AG10803 (cell line): ENCODE results near the gene FLNB.

Source experiments
- DNase-seq: peaks from one replicate; pipeline ENCODE4 v3.0.0; 2010; ENCODE audit warnings: low read depth
- H3K4me3 ChIP-seq: 2 replicates; pipeline ENCODE4 v1.5.1; 2011; ENCODE audit warnings: mild to moderate bottlenecking, low read length, control low read depth
- TF ChIP-seq, protein P1 (sequence below): conservative IDR thresholded peaks from 2 replicates; pipeline ENCODE4 v1.5.1; 2011; ENCODE audit warnings: mild to moderate bottlenecking, low read length, control low read depth, inconsistent platforms

FLNB gene

DNA sequence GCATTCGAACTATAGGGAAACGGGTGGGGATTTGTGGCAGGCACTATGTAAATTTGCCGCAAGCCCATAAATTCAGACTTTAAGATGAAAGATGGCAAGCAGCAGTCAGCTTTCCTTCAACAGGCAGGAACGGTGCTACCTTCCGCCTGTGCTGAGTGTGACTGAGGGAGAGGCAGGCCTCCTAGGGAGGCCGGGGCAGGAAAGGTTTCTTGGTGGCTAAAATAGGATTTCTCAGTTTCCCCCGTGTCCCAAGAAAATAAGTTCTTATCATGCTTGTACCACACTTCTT, 12.5 kb downstream of the FLNB start:
- no peak for DNase-seq
- TF ChIP-seq, protein P1, sequence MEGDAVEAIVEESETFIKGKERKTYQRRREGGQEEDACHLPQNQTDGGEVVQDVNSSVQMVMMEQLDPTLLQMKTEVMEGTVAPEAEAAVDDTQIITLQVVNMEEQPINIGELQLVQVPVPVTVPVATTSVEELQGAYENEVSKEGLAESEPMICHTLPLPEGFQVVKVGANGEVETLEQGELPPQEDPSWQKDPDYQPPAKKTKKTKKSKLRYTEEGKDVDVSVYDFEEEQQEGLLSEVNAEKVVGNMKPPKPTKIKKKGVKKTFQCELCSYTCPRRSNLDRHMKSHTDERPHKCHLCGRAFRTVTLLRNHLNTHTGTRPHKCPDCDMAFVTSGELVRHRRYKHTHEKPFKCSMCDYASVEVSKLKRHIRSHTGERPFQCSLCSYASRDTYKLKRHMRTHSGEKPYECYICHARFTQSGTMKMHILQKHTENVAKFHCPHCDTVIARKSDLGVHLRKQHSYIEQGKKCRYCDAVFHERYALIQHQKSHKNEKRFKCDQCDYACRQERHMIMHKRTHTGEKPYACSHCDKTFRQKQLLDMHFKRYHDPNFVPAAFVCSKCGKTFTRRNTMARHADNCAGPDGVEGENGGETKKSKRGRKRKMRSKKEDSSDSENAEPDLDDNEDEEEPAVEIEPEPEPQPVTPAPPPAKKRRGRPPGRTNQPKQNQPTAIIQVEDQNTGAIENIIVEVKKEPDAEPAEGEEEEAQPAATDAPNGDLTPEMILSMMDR = no peak
- H3K4me3 ChIP-seq = no peak overlapping the region

DNA sequence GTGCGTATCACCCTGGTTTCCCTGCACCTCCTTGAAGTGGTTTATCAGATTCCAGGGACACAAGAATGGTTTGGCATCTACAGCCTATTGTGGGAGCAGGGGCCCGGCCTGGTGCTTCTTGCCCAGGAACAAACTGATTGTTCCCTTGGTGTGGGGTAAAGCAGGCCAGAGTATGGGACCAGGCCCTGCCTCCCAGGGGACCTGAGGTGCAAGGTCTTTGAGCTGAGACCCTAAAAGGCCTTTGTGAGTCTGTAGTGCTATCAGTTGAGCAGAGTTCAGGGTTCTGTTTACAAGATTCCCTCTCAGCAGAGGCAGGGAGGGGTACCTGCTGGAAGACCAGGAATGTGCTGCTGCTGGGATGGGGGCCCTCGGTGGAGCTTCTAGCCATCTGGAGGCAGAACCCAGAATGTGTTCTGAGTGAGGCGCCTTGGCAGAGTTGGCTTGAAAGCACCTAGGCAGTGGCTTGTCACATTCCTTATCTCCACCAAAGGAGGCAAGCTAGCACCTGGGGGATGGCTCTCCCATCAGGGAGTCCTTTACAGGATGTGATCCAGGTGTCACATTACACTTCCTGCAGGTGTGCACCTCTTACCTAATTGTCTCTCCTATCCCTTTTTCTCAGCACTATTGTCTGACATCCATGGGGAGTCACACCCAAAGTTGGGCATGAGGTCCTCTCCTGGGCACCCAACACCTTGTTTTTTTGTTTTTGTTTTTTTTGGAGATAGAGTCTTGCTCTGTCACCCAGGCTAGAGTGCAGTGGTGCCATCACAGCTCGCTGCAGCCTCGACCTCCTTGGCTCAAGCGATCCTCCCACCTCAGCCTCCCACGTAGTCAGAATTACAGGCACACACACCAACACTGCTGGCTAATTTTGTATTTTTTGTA, 13.1 kb downstream of the FLNB start:
- TF ChIP-seq, protein P1 = no peak
- no peak overlapping the region for H3K4me3 ChIP-seq
- no peak for DNase-seq

DNA sequence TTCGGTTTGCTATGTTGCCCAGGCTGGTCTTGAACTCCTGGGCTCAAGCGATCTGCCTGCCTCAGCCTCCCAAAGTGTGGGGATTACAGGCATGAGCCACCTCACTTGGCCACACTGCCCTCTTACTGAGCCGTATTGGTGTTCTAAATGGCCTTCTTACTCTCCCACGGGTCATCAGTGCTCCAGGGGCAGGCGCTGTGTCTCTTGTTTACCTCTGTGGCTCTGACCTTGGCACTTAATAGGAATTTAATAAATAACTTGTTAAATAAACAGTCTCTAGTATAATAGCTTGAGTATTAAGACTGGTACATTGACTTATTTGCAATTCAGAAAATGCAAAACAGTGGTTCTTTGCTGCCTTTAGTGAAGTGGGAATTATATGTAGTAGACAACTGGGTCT, 13.7 kb downstream of the FLNB start:
- H3K4me3 ChIP-seq = no peak overlapping the region
- TF ChIP-seq, protein P1 = no peak
- DNase-seq = no peak

DNA sequence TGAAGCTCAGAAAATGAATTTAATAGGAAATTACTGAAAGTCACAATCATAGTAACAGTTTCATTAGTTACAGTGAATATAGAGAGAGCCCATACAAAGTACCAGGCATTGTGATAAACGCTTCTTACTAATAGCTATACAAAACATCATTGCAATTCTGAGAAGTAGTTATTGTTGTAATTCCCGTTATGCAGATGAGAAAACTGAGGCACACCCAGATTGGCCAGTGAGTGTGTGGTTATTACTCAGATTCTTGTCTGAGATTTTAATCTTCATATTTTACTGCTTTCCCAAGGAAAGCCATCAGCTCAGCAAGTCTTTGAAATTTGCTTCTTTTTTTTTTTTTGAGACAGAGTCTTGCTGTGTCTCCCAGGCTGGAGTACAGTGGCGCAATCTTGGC, 14.3 kb downstream of the FLNB start:
- no peak overlapping the region for H3K4me3 ChIP-seq
- TF ChIP-seq, protein P1 = no peak

DNA sequence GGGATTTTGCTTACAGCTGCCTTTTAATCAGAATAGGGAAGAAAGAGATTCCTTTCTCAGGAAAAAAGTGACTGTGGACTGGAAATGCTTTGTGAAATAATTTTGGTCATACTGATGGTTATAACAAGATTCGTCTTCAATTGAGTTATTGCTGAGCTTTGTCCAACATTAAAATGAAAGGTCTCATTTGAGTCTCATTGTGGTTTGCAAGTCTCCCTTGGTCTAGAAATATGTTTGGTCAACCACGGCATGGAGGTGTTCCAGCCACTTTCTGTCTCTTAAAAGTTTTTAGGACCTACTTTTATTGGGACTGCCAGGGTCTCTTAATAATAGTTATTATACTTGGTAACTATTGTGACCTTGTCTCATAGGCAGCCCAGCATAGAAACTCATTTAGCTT, 15.3 kb downstream of the FLNB start:
- DNase-seq = peak; percentile 69
- TF ChIP-seq, protein P1 = no peak
- no peak overlapping the region for H3K4me3 ChIP-seq

More for the DNA sequence above, 14.3 kb downstream of the FLNB start:
- DNase-seq = peak; percentile 44

DNA sequence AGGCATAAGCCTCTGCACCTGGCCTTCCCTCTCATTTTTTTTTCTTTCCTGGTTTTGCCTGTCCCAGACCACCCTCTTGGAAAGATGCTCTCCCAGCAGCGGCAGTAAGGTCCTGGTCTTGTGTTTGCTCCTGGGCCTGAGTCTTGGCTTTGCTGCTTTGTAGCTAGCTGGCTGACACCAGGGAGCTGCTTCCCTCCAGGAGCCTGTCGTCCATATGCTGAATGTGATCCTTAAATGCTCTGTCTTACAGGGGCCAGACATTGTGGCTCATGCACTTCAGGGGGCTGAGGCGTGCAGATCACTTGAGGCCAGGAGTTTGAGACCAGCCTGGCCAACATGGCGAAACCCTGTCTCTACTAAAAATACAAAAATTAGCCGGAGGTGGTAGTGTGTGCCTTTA, 17.2 kb downstream of the FLNB start:
- DNase-seq = no peak
- no peak overlapping the region for H3K4me3 ChIP-seq
- TF ChIP-seq, protein P1 = no peak

DNA sequence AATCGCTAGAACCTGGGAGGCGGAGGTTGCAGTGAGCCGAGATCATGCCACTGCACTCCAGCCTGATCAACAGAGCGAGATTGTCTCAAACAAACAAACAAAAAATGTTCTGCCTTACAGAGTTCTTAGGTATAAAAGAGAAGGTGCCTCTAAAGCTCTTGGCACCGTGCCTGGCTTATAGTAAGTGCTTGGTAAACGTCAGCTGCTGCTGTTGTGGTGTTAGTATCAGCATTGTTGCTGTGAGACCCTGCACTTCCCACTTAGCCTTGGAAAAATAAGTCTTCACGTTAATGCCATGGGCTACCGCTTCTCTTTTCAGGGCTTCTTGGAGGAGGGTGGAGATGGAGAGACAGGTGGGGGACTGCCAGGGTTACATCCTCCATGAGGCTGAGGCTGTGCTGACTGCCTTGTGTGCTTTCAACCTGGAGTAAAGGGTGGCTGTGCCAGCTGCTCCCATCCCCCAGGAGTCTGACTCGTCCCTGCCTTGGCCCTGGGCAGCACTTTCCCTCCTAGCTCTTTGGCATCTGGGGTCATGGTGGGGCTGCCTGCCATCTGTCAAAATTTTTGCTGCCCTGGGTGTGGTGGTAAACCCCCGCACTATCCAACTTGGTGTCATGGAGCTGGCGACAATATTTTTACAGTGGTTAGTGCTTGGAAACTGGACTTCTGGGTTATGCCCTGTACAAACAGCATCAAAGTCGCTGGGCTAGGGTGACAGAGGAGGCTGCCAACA, 17.8 kb downstream of the FLNB start:
- DNase-seq = no peak
- TF ChIP-seq, protein P1 = no peak
- H3K4me3 ChIP-seq = no peak overlapping the region
